ENCODE results near the gene HRNR. TPM values are rescaled to one million over a fixed set of nuclear protein-coding genes. Genes with fewer than 3 reads are reported as not detected.
"Not testable (repeated sequence)": the region's sequence is repeated elsewhere in the genome, so short reads cannot be mapped to it uniquely, and the experiment has no call there.

HRNR gene
- not detected for total RNA-seq
- long read RNA-seq, result 0 reads

- intact Hi-C loops (cut with micrococcal nuclease), result no loop called here
- DNase-seq (no peak), ATAC-seq (no peak)
Observed at GRCh38 chr1:152224093-152224492, at the start of gene HRNR. HRNR (minus strand) TSS chr1:152224193; CDS start chr1:152223253, 940 bp downstream.

- ATAC-seq; DNase-seq; intact Hi-C loops (cut with micrococcal nuclease): not testable (repeated sequence)
Observed at GRCh38 chr1:152256394-152256793, 32.4 kb upstream of the HRNR start.

GRCh38 chr1:152252157-152252556, 28.2 kb upstream of the HRNR start:
- ATAC-seq (no peak), DNase-seq (no peak)
- intact Hi-C loops (cut with micrococcal nuclease), result no loop called here

GRCh38 chr1:152251391-152251790, 27.4 kb upstream of the HRNR start:
- ATAC-seq (no peak), DNase-seq (no peak)
- intact Hi-C loops (cut with micrococcal nuclease), result no loop called here

- no peak for DNase-seq
- ATAC-seq, result no peak
- intact Hi-C loops (cut with micrococcal nuclease), result no loop called here
Observed at GRCh38 chr1:152247316-152247715, 23.3 kb upstream of the HRNR start.

- DNase-seq (no peak), ATAC-seq (no peak)
- intact Hi-C loops (cut with micrococcal nuclease), result no loop called here
Observed at GRCh38 chr1:152244576-152245273, 20.7 kb upstream of the HRNR start.

GRCh38 chr1:152237093-152237492, 13.1 kb upstream of the HRNR start:
- DNase-seq, result no peak
- intact Hi-C loops (cut with micrococcal nuclease), result no loop called here
- ATAC-seq, result no peak

- intact Hi-C loops (cut with micrococcal nuclease), result no loop called here
- DNase-seq, result no peak
- no peak for ATAC-seq
Observed at GRCh38 chr1:152228831-152229230, 4.8 kb upstream of the HRNR start.

- ATAC-seq, result no peak
- intact Hi-C loops (cut with micrococcal nuclease), result no loop called here
- no peak for DNase-seq
Observed at GRCh38 chr1:152227310-152227928, 3.4 kb upstream of the HRNR start.

- ATAC-seq (no peak), DNase-seq (no peak)
- intact Hi-C loops (cut with micrococcal nuclease), result no loop called here
Observed at GRCh38 chr1:152225678-152226077, 1.7 kb upstream of the HRNR start.

- DNase-seq (no peak), ATAC-seq (no peak)
- intact Hi-C loops (cut with micrococcal nuclease), result no loop called here
Observed at GRCh38 chr1:152220166-152221163, 3.5 kb downstream of the HRNR start.

GRCh38 chr1:152219438-152219837, 4.6 kb downstream of the HRNR start:
- ATAC-seq; DNase-seq; intact Hi-C loops (cut with micrococcal nuclease): not testable (repeated sequence)

- no peak for DNase-seq
- no peak for ATAC-seq
- intact Hi-C loops (cut with micrococcal nuclease), result no loop called here
Observed at GRCh38 chr1:152218762-152219436, 5.1 kb downstream of the HRNR start.

- DNase-seq; intact Hi-C loops (cut with micrococcal nuclease); ATAC-seq: not testable (repeated sequence)
Observed at GRCh38 chr1:152215604-152216003, 8.4 kb downstream of the HRNR start.

GRCh38 chr1:152214911-152215310, 9.1 kb downstream of the HRNR start:
- DNase-seq; intact Hi-C loops (cut with micrococcal nuclease); ATAC-seq: not testable (repeated sequence)

GRCh38 chr1:152198982-152199381, 25.0 kb downstream of the HRNR start:
- intact Hi-C loops (cut with micrococcal nuclease), result no loop called here
- ATAC-seq, result no peak
- no peak for DNase-seq

GRCh38 chr1:152197361-152197941, 26.5 kb downstream of the HRNR start:
- ATAC-seq (no peak), DNase-seq (no peak)
- intact Hi-C loops (cut with micrococcal nuclease), result no loop called here

GRCh38 chr1:152191711-152192110, 32.3 kb downstream of the HRNR start:
- no peak for DNase-seq
- ATAC-seq, result no peak
- intact Hi-C loops (cut with micrococcal nuclease), result loop anchor here (5.0 kb wide), 2 partner anchors 251 to 266 kb away; no protein-coding TSS in a partner anchor

- no peak for ATAC-seq
Observed at GRCh38 chr1:152191260-152191659, 32.7 kb downstream of the HRNR start.

More at GRCh38 chr1:152191260-152191659, 32.7 kb downstream of the HRNR start:
- intact Hi-C loops (cut with micrococcal nuclease), result loop anchor here (5.0 kb wide), 2 partner anchors 251 to 266 kb away; no protein-coding TSS in a partner anchor
- no peak for DNase-seq
